Measurements from ENCODE around the gene AKR1C8.
"Not testable (repeated sequence)": the region's sequence is repeated elsewhere in the genome, so short reads cannot be mapped to it uniquely, and the experiment has no call there.

AKR1C8 gene

GRCh38 chr10:5163487-5163886, 21.5 kb downstream of the AKR1C8 start:
- no peak for DNase-seq

GRCh38 chr10:5159126-5159525, 25.8 kb downstream of the AKR1C8 start:
- DNase-seq, result no peak

GRCh38 chr10:5157501-5157900, 27.4 kb downstream of the AKR1C8 start:
- DNase-seq, result no peak

- no peak for DNase-seq
Measured at GRCh38 chr10:5155951-5156350, 29.0 kb downstream of the AKR1C8 start.

GRCh38 chr10:5151076-5151475, 33.9 kb downstream of the AKR1C8 start:
- DNase-seq, result no peak

- no peak for DNase-seq
Measured at GRCh38 chr10:5148678-5149032, 36.3 kb downstream of the AKR1C8 start.

GRCh38 chr10:5147981-5148677, 36.8 kb downstream of the AKR1C8 start:
- DNase-seq, result no peak

GRCh38 chr10:5147255-5147980, 37.5 kb downstream of the AKR1C8 start:
- DNase-seq, result no peak

- no peak for DNase-seq
Measured at GRCh38 chr10:5146920-5147254, 38.1 kb downstream of the AKR1C8 start.

- DNase-seq, result no peak
Measured at GRCh38 chr10:5143137-5143536, 41.8 kb downstream of the AKR1C8 start.

GRCh38 chr10:5142199-5142598, 42.8 kb downstream of the AKR1C8 start:
- DNase-seq, result no peak

GRCh38 chr10:5137699-5138098, 47.3 kb downstream of the AKR1C8 start:
- not testable (repeated sequence) for DNase-seq

- DNase-seq, result no peak
Measured at GRCh38 chr10:5136468-5137087, 48.4 kb downstream of the AKR1C8 start.

GRCh38 chr10:5135581-5135980, 49.4 kb downstream of the AKR1C8 start:
- DNase-seq, result no peak

GRCh38 chr10:5125315-5126044, 59.5 kb downstream of the AKR1C8 start:
- no peak for DNase-seq

GRCh38 chr10:5123886-5124285, 61.1 kb downstream of the AKR1C8 start:
- no peak for DNase-seq

- DNase-seq, result not testable (repeated sequence)
Measured at GRCh38 chr10:5119997-5120396, 65.0 kb downstream of the AKR1C8 start.

- DNase-seq, result no peak
Measured at GRCh38 chr10:5117026-5117425, 67.9 kb downstream of the AKR1C8 start.

- DNase-seq, result no peak
Measured at GRCh38 chr10:5116621-5117020, 68.3 kb downstream of the AKR1C8 start.

GRCh38 chr10:5109861-5110260, 75.1 kb downstream of the AKR1C8 start:
- DNase-seq, result not testable (repeated sequence)

- DNase-seq, result no peak
Measured at GRCh38 chr10:5108658-5109416, 76.1 kb downstream of the AKR1C8 start.

- no peak for DNase-seq
Measured at GRCh38 chr10:5107860-5108526, 77.0 kb downstream of the AKR1C8 start.

All from fibroblast of skin of right biceps (primary cell).